Keratinocyte (primary cell): ENCODE data around the gene ALK.

Experiments
- CTCF ChIP-seq, 3 experiments: IDR thresholded peaks in 1 of 3; conservative IDR thresholded peaks in 1 of 3; optimal IDR thresholded peaks in 1 of 3; 2 replicates in 2 of 3; 3 replicates in 1 of 3; pipeline versions ENCODE3 to v1.5.1; 2011; ENCODE audit warnings: low read length in 3 of 3, mild to moderate bottlenecking in 3 of 3, moderate library complexity in 2 of 3, control low read depth in 1 of 3, inconsistent platforms in 1 of 3; ENCODE audit not compliant: insufficient read depth in 2 of 3; ENCODE audit errors: extremely low read depth in 1 of 3
- EZH2 ChIP-seq: IDR thresholded peaks from one replicate; pipeline ENCODE4 v1.6.1; 2012; ENCODE audit warnings: inconsistent platforms, mild to moderate bottlenecking, low read length, moderate library complexity

DNA sequence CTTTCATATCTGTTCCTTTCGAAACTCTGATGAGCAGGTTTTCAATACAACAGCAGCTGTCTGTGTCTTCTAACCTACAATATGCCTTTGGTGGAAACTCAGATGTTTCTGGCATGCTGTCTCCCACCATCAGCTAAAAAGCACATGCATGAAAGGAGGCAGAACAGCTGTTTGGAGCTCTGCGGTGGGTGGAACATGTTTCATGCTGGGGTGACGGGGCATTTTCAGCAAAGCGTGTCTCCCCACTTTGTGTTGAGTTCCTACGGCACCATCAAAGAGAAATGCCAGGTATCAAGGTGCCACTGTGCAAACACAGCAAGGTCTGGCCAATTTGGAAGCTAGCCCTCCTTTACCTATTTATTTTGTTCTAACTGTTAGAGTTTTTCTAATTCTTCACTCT lies 516.1 kb downstream of the ALK start:
- TF ChIP-seq CTCF (optimal IDR thresholded peaks at IDR 0.05 in 1 of 3, IDR thresholded peaks at IDR 0.05 in 1 of 3, conservative IDR thresholded peaks at IDR 0.05 in 1 of 3; ENCODE audit: extremely low read depth in 1 of 3, insufficient read depth in 2 of 3, low read length in 3 of 3) (no peak), EZH2 (no peak)
